OCI-LY7 (cell line): ENCODE measurements around the gene UROS. TPM values are rescaled to one million over a fixed set of nuclear protein-coding genes. Genes with fewer than 3 reads are reported as not detected.

ENCODE experiments used
- BruUV-seq: library from RNA; stranded (reverse); fragments of 400-500 nt; replicated peaks from 2 replicates; lab custom pipeline; 2021; lab: Mats Ljungman, UMichigan
- CTCF ChIA-PET: fragments of 300-600 bp; sonication (Branson Sonifier 250); formaldehyde crosslinking; loops from one replicate; lab custom pipeline; 2022; ENCODE audit warnings: antibody characterized with exemption; ENCODE audit not compliant: unreplicated experiment; lab: Charles Lee
- POLR2A ChIA-PET: fragments of 300-600 bp; sonication (Branson Sonifier 250); formaldehyde crosslinking; loops from one replicate; lab custom pipeline; 2022; ENCODE audit warnings: antibody characterized with exemption; lab: Charles Lee
- DNase-seq: peaks from one replicate; pipeline ENCODE4 v3.0.0-alpha.2; 2015; ENCODE audit warnings: low spot score
- H2AFZ ChIP-seq: fragments of 200-600 bp; sonication (generic), shearing (Covaris generic); 2 replicates; pipeline ENCODE4 v1.6.1; 2014; ENCODE audit warnings: mild to moderate bottlenecking, antibody characterized with exemption, low read length, moderate library complexity
- H3K27ac ChIP-seq: fragments of 200-600 bp; sonication (generic); 2 replicates; pipeline ENCODE4 v1.5.1; 2014; ENCODE audit warnings: mixed run types, low read depth, mild to moderate bottlenecking, moderate library complexity, low read length, inconsistent platforms; ENCODE audit not compliant: poor library complexity, severe bottlenecking
- H3K36me3 ChIP-seq: fragments of 200-600 bp; sonication (generic); 2 replicates; pipeline ENCODE4 v1.6.1; 2014; ENCODE audit warnings: mild to moderate bottlenecking, antibody characterized with exemption, low read length, moderate library complexity, mixed read lengths; ENCODE audit not compliant: insufficient read depth
- H3K4me1 ChIP-seq: fragments of 200-600 bp; sonication (generic); 2 replicates; pipeline ENCODE4 v1.5.1; 2014; ENCODE audit warnings: mild to moderate bottlenecking, low read length; ENCODE audit not compliant: insufficient read depth, poor library complexity, severe bottlenecking
- H3K4me2 ChIP-seq: fragments of 200-600 bp; sonication (generic); 2 replicates; pipeline ENCODE4 v1.6.1; 2014; ENCODE audit warnings: mild to moderate bottlenecking, low read length
- H3K4me3 ChIP-seq: fragments of 200-600 bp; sonication (generic); 2 replicates; pipeline ENCODE4 v1.5.1; 2014; ENCODE audit warnings: mild to moderate bottlenecking, low read depth, low read length; ENCODE audit not compliant: poor library complexity, severe bottlenecking
- H3K79me2 ChIP-seq: fragments of 200-600 bp; sonication (generic); 2 replicates; pipeline ENCODE4 v1.6.1; 2016; ENCODE audit warnings: low read depth, mild to moderate bottlenecking, low read length, moderate library complexity, mixed read lengths; ENCODE audit not compliant: insufficient read depth
- H3K9me2 ChIP-seq: fragments of 200-600 bp; sonication (generic); 2 replicates; pipeline ENCODE4 v1.6.1; 2016; ENCODE audit warnings: mild to moderate bottlenecking, low read length, mixed read lengths; ENCODE audit not compliant: insufficient read depth
- H3K9me3 ChIP-seq: fragments of 200-600 bp; sonication (generic); 2 replicates; pipeline ENCODE4 v1.6.1; 2014; ENCODE audit warnings: mild to moderate bottlenecking, mixed run types, low read length, mixed read lengths
- H4K20me1 ChIP-seq: fragments of 200-600 bp; sonication (generic); 2 replicates; pipeline ENCODE4 v1.6.1; 2014; ENCODE audit warnings: mild to moderate bottlenecking, antibody characterized with exemption, low read length, moderate library complexity, mixed read lengths; ENCODE audit not compliant: insufficient read depth
- EZH2phosphoT487 ChIP-seq: fragments of 200-600 bp; sonication (generic); IDR thresholded peaks from 2 replicates; pipeline ENCODE4 v1.6.1; 2018; ENCODE audit warnings: low read depth, borderline replicate concordance, mild to moderate bottlenecking, mixed run types, antibody characterized with exemption, low read length, moderate library complexity, mixed read lengths
- intact Hi-C: fragments of 100-400 bp; cut with micrococcal nuclease; formaldehyde crosslinking; loops from one replicate; pipeline ENCODE4 v1.10.0; 2022; ENCODE audit not compliant: unreplicated experiment
- total RNA-seq, 2 experiments: library from RNA; depleted of rRNA in 1 of 2; stranded (reverse); fragments of >200 nt in 1 of 2; shearing (Covaris generic) in 1 of 2; gene quantifications; 2 replicates each; pipeline ENCODE4 v1.2.3, GENCODE V29; 2014 to 2022
- TF ChIP-seq, protein P1 (sequence below): fragments of 200-600 bp; sonication (generic); conservative IDR thresholded peaks from 2 replicates; pipeline ENCODE4 v1.5.1; 2014; ENCODE audit warnings: mild to moderate bottlenecking, antibody characterized with exemption, low read length, moderate library complexity, mixed read lengths

UROS gene
- total RNA-seq, 2 experiments from 2014 or later = 37.3 to 44.5 TPM

DNA sequence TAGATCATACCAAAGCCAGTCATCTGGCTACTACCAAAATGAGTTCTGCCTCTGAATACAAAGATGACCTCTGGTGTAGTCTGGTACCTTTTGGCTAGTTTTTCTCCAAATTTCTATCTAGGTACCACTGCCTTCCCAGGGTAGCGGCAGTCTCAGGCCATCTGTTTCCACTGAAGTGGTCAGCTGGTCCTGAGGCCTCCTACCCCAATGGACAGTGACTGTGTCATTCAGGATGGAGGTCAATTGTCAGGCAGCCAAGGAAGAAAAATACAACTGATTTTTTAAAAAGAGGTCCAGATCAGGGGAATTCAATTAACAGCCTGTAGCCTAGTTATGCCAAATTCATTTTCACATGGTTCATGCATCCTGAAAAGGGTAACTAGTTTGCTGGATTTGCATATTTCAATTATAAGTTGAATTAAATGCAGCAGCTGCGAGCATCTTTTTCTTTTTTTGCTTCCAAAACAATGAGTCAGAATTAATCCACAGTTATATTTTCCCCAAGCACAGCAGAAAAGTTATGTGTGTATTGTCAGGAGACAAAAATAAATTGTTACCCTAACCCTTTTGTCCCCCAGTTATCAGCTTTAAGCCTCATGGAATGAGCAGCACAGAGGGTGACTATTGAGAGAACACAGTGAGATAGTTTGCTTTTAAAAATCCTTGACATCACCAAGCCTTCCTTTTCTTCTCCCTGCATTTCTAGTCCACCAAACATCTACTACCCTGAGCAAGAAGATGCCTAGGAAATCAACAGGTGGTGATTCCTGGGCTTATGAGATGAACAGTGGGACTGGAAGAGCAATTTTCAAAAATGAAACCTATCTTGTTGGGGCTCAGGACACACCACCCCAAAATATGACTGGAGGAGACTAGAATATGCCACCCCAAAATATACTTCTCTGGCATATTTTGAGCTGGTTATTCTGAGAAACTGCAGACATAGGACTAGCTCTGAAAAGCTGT, 28.0 kb upstream of the UROS start:
- H3K9me2 ChIP-seq = no peaks in the 10 kb centered on the region
- H3K4me3 ChIP-seq = no peak overlapping the region
- intact Hi-C loops = no loop called here
- no peak for DNase-seq
- no peaks in the 10 kb centered on the region for H3K79me2 ChIP-seq
- no TSS peak for BruUV-seq
- no peak overlapping the region for H3K27ac ChIP-seq
- H3K4me2 ChIP-seq = no peak overlapping the region
- ChIA-PET POLR2A (no interaction called here), CTCF (no interaction called here)
- no peak for TF ChIP-seq EZH2phosphoT487
- TF ChIP-seq, protein P1, sequence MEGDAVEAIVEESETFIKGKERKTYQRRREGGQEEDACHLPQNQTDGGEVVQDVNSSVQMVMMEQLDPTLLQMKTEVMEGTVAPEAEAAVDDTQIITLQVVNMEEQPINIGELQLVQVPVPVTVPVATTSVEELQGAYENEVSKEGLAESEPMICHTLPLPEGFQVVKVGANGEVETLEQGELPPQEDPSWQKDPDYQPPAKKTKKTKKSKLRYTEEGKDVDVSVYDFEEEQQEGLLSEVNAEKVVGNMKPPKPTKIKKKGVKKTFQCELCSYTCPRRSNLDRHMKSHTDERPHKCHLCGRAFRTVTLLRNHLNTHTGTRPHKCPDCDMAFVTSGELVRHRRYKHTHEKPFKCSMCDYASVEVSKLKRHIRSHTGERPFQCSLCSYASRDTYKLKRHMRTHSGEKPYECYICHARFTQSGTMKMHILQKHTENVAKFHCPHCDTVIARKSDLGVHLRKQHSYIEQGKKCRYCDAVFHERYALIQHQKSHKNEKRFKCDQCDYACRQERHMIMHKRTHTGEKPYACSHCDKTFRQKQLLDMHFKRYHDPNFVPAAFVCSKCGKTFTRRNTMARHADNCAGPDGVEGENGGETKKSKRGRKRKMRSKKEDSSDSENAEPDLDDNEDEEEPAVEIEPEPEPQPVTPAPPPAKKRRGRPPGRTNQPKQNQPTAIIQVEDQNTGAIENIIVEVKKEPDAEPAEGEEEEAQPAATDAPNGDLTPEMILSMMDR = no peak
- no peaks in the 10 kb centered on the region for H3K4me1 ChIP-seq
- H3K9me3 ChIP-seq = no peaks in the 10 kb centered on the region
- no peak overlapping the region for H2AFZ ChIP-seq
- no peaks in the 10 kb centered on the region for H4K20me1 ChIP-seq
- no peaks in the 10 kb centered on the region for H3K36me3 ChIP-seq

DNA sequence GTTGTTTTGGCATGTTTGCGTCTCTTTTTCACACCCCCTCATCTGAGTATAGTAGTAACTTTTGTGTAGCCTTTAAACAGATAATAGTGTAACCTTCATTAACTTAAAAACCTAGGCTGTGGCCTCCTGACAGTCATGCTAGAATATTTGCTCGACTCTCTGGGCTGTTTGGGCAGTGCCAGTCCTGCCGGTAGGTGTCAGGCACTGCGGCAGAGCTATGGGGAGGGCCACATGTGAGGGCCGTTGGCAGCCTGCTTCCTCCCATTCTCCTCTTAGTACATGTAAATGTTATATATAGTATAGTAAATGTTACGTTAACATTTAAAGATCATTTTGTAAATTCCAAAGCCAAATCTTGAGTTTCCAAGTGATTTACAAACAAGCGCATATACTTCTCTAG, 26.4 kb upstream of the UROS start:
- Histone ChIP-seq H3K4me2 (no peak overlapping the region), H3K9me2 (no peaks in the 10 kb centered on the region), H4K20me1 (no peaks in the 10 kb centered on the region), H3K27ac (no peak overlapping the region), H3K9me3 (no peaks in the 10 kb centered on the region), H3K4me1 (no peaks in the 10 kb centered on the region), H3K79me2 (no peaks in the 10 kb centered on the region), H3K4me3 (no peak overlapping the region), H3K36me3 (no peaks in the 10 kb centered on the region), H2AFZ (no peak overlapping the region)
- ChIA-PET CTCF (no interaction called here), POLR2A (interaction anchor here (0.7 kb wide), 1 partner anchor 324 kb away, joined by 5 read pairs; no protein-coding TSS in a partner anchor)
- no TSS peak for BruUV-seq
- DNase-seq = no peak
- intact Hi-C loops = no loop called here
- no peak for TF ChIP-seq EZH2phosphoT487
- TF ChIP-seq, protein P1 = no peak

DNA sequence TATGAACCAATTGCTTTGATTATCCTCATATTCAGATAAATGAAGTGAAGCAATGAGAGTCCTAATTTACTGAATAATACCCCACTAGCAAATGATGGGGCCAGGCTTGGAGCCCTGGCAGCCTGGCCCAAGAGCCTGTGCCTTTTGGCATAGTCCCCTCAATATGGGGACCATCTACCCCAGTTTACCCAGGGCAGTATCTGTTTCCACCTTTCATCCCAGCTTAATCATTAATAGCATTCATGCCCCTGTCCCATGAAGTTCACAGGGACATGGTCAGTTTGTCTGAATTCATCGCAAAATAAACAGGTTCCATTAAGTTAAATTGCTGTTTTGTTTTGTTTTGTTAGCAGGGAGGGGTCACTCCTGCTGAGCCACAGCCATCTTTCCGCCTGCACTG, 25.8 kb upstream of the UROS start:
- H3K9me3 ChIP-seq = no peaks in the 10 kb centered on the region
- BruUV-seq = no TSS peak
- POLR2A ChIA-PET = no interaction called here
- no peak overlapping the region for H3K4me2 ChIP-seq
- TF ChIP-seq, protein P1 = no peak
- TF ChIP-seq EZH2phosphoT487 = no peak
- H3K9me2 ChIP-seq = no peaks in the 10 kb centered on the region
- H3K4me1 ChIP-seq = no peaks in the 10 kb centered on the region
- CTCF ChIA-PET = no interaction called here
- H3K36me3 ChIP-seq = no peaks in the 10 kb centered on the region
- no peaks in the 10 kb centered on the region for H4K20me1 ChIP-seq
- DNase-seq = no peak
- H3K27ac ChIP-seq = no peak overlapping the region
- no peak overlapping the region for H2AFZ ChIP-seq
- H3K4me3 ChIP-seq = no peak overlapping the region
- intact Hi-C loops = no loop called here
- no peaks in the 10 kb centered on the region for H3K79me2 ChIP-seq
